Heart left ventricle (tissue), 13 donors: Measurements from ENCODE around the gene THAP11.

Experiments
- CTCF ChIP-seq, 12 donors: fragments of 200-600 bp; sonication (generic) in 4 of 12; IDR thresholded peaks; one replicate each; pipeline versions ENCODE4 v1.5.0 to v1.8.0; 2018 to 2022; ENCODE audit warnings: antibody characterized with exemption in 12 of 12, mild to moderate bottlenecking in 5 of 12
- POLR2A ChIP-seq, 2 donors: fragments of 450-650 bp; IDR thresholded peaks; one replicate each; pipeline ENCODE4 v1.6.1; 2017; ENCODE audit warnings: antibody characterized with exemption in 2 of 2, mild to moderate bottlenecking in 2 of 2, moderate library complexity in 2 of 2
- donor health status: ischemic (EF 13 %, LVEDD 7.1; RV severe dilation, severe dysfunction).
- donor health status: DM: no; HTN: yes; CAD: no.
- donor health status: DM: no; HTN: no; CAD: no.
- donor health status: ischemic (EF 25% LVEDD 6.9; RV normal size, moderate dysfunction).
- donor health status: ischemic (EF 25% LVEDD 5.7; RV mildly dilated, moderate dysfunction).
- donor health status: ischemic (EF 35%, LVEDD 5.7; RV mildly dilated, moderate dysfunction).
- donor health status: nonischemic (EF 11% LVEDD 7.7; RV severe dilation, severe dysfunction).
- donor health status: DM: yes; HTN: yes; CAD: no.
- donor health status: PGD.
- donor health status: ischemic (EF 29% LVEDD 5.4; RV normal size, mild dysfunction).
- donor health status: nonischemic (EF 23%, LVEDD 6.1; RV moderate dilation, normal function).

- TF ChIP-seq CTCF (IDR thresholded peaks at IDR 0.05) (no peak), POLR2A (IDR thresholded peaks at IDR 0.05) (no peak)
Measured at GRCh38 chr16:67803894-67804293, 38.2 kb upstream of the THAP11 start.
